Stimulated activated CD4-positive, alpha-beta T cell treated with anti-CD3 and anti-CD28 coated beads, TNF-alpha, amount 100 ng/mL, for 24 hours (primary cell): ENCODE data around the gene ZDHHC11B.
"Not testable (repeated sequence)": the region's sequence is repeated elsewhere in the genome, so short reads cannot be mapped to it uniquely, and the experiment has no call there.

Source experiments
- DNase-seq, 3 experiments: peaks; one replicate each; pipeline ENCODE4 v3.0.0-alpha.2; 2020; ENCODE audit warnings: low read depth in 3 of 3

The ZDHHC11B gene

DNA sequence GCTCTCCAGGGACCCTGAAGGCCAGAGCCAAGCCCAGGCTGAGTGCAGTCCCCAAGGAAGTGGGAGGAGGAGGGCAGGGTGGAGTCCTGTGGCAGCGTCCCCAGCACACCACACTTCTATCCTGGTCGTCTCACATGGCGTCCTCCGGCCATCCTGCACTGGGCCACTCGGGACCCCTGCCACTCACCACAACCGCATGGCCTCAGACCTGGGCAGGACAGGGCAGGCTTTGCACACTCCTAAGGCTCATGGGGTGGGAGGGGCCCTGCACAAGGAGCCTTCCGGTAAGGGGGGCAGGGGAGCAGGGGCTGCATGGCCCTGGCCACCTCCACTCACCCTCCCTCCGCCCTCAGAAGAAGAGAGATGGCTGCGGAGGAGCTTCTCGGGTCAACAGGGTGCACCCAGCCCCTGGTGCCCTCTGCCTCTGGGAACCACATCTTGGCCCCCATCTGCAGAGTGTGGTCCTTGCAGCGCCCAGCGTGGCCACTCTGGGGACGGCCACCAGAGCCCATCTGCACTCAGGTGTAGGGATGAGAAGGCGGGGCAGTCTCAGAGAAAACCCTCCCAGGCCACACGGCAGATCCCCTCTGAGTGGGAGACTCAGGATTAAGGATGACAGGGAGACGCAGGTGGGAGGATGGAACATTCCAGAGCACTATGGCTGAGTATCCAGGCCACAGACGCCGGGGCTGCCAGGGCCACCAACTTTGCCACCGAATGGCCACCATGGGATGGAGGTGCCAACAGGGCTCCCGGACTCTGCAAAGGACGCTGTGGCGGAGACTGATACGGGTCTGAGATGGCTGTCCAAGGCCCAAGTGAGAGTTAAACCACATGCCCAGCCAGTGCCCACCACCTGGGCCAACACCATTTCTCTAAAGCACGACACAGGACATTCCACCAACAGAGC, 99.0 kb downstream of the ZDHHC11B start:
- DNase-seq: no peak

- DNase-seq: no peak
Observed at GRCh38 chr5:684751-685216, 99.7 kb downstream of the ZDHHC11B start.

GRCh38 chr5:683551-684481, 100.7 kb downstream of the ZDHHC11B start:
- DNase-seq: no peak

- not testable (repeated sequence) for DNase-seq
Observed at GRCh38 chr5:682651-683358, 101.7 kb downstream of the ZDHHC11B start.

DNA sequence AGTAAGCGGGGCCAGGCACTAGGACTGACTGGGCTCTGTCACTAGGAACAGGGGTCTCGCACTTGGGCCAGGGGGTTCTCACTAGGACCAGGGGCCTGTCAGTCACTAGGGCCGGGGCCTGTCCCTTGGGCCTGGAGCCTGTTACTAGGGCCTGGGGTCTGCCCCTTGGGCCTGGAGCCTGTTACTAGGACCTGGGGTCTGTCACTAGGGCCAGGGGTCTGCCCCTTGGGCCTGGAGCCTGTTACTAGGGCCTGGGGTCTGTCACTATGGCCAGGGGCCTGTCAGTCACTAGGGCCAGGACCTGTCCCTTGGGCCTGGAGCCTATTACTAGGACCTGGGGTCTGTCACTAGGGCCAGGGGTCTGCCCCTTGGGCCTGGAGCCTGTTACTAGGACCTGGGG, 102.3 kb downstream of the ZDHHC11B start:
- not testable (repeated sequence) for DNase-seq

DNA sequence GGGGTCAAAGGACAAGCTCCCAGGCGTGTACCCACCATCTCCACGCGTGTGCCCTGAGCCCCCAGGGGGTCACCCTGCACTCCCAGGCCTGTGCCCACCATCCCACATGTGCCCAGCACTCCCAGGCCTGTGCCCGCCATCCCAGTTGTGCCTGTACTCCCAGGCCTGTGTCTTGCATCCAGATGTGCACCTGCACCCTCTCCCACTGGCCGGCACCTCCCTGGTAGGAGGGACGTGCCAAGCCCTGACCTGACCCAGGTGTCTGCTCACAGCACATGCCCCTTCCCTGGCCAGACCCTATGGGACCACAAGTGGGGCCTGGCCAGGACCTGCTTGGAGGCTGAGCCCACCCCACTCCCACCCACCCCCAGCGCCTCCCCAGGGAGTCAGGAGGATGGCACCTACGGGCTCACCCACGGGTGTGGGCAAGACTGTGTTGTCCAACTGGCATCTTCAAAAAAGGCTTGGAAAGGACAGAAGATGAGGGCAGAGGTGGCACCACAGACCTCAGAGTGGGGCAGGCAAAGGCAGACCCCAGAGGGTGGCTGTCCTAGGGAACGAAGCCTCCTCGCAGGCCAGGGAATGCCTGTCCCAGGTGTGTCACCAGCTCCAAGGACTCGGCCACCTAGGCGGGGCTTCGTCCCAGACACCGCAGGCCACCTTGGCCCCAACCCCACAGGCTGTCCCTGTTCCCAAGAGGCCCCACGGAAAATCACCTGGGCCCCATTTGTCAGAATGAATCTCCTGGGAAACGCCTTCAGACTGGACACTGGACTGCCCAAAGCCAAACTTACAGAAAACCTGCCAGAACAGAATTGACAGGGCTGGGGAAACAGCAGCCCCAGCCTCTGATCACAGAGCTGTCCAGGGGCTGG, 103.0 kb downstream of the ZDHHC11B start:
- DNase-seq: not testable (repeated sequence)

GRCh38 chr5:680836-681235, 103.7 kb downstream of the ZDHHC11B start:
- DNase-seq: not testable (repeated sequence)

- not testable (repeated sequence) for DNase-seq
Observed at GRCh38 chr5:680118-680795, 104.3 kb downstream of the ZDHHC11B start.

- DNase-seq: not testable (repeated sequence)
Observed at GRCh38 chr5:679166-679895, 105.2 kb downstream of the ZDHHC11B start.

GRCh38 chr5:678521-678920, 106.0 kb downstream of the ZDHHC11B start:
- not testable (repeated sequence) for DNase-seq

DNA sequence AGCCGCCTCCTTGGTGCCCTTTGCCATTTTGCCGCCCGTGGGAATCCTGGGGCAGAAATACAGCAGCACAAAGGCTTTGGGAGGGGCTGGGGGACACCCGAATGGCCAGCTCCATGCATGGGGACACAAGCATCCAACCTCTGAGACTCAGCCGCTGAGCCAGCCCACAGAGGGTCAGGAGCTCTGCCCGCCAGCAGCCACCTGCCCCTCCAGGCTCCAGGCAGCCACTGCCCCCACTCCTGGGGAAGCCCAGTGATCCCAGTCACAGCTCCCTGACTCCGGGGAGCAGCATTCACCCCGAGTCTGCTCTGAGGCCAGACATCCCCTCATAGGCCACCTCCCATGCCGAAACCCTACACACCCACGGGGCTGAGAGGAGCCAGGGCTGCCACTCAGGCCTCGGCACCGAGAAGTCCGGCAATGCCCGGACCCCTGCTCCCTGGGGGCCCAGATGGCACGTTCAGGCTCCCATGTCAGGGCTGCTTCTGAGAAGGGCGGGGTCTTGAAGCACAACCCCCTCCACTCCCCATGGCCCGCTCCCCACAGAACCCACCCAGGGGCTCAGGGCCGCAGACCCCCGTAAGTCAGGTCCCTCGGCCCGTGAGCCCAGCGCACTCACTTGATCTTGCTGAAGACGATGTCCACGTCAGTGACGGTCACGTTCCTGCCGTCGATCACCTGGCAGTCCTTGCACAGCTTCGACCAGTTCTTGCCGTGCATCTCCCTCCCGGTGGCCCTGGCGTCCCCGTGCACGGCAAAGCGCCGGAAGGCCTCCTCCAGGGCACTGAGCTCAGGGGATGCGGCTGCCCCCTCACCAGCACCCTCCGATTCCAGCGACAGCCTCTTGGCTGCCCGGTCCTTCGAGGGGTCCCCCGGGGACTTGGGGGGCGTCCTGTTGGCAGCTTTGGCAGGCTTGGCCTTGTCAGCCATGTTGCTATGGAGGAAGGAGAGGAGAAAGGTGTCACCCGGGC, 107.1 kb downstream of the ZDHHC11B start:
- DNase-seq: no peak

DNA sequence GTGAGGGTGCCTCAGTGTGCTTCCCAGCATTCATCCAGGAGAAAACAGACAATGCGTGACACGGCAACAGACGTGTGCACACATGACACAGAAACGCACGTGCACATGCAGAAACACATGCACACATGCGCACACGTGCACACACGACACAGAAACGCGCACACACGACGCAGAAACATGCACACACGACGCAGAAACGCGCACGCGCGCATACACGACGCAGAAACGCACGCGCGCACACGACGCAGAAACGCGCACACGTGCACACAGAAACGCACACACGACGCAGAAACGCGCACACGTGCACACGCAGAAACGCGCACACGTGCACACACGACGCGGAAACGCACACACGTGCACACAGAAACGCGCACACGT, 107.8 kb downstream of the ZDHHC11B start:
- no peak for DNase-seq

DNA sequence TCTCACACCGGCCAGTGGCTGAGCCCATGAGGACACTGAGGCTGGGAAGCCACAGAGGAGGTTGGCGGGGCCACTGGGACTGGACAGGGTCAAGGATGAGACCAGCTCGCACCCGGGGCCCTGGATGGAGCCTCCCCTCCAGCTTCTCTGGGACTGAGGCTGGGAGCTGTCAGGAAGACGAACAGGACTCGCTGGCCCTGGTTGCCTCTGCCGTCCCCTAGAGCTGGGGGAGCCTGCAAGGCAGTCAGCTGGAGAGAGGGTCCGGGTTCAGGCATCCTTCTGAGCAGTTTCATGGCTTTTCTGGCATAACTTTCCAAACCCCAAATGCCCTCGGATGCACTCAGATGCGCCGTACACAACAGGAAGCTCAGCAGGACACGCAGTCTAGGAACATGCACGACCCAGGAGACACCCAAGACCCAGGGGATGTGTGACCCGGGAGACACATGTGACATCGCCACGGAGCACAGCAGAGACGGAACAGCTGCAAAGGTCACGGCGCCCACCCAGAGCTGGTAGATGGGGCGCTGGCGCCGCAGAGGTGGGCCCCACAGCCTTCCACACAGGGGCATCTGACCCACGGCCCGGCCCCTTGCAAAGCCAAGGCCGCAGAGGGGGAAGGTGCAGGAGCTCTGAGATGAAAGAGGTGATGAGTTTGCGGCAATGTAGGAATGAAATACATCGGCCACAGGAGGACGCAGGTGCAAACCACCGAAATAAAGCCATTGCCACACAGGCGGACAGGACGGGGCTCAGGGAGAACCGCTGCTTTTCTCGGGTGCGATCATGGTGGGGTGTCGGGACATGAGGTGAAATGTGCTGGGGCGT, 108.4 kb downstream of the ZDHHC11B start:
- DNase-seq: no peak

DNA sequence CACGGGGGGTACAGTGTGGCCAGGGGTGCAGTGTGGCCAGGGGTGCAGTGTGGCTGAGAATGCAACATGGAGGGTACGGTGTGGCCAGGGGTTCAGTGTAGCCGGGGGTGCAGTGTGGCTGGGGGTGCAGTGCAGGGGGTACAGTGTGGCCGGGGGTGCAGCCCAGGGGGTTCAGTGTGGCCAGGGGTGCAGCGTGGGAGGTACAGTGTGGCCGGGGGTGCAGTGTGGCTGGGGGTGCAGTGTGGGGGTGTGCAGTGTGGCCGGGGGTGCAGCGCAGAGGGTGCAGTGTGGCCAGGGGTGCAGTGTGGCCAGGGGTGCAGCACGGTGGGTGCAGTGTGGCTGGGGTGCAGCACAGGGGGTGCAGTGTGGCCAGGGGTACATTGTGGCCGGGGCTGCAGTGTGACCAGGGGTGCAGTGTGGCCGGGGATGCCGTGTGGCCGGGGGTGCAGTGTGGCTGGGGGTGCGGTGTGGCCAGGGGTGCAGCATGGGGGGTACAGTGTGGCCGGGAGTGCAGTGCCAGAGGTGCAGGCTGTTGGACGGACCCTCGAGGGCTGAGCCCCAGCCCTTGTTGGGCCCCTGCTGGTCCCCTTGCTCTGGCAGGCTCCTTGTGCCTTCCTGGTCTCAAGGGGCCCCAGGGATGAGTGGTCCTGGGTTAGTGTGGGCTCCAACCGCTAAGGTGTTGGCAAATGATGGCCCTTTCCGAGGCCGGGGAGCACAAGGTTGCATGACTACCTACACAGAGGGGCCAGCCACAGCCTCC, 109.2 kb downstream of the ZDHHC11B start:
- DNase-seq: no peak

DNA sequence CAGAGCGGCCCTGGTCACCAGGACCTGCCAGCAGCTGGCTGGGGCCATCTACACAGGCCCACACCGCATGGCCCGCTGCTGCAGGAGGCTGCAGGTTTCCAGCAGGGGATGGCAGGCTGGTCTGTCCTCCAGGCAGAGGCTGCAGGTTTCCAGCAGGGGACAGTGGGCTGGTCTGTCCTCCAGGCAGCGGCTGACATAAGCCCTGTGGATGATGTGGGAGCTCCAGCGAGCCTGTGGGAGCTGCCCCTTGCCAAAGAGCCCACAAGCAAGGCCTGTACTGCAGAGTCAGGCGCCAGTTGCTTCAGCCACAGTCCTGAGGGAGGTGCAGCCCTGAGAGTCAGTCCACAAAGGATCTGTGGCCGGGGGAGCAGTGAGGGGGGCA, 109.9 kb downstream of the ZDHHC11B start:
- DNase-seq: no peak

GRCh38 chr5:673831-674629, 110.5 kb downstream of the ZDHHC11B start:
- no peak for DNase-seq
